ENCODE data around the gene RMND1. TPM values are rescaled to one million over a fixed set of nuclear protein-coding genes. Genes with fewer than 3 reads are reported as not detected.
"Not testable (repeated sequence)": the region's sequence is repeated elsewhere in the genome, so short reads cannot be mapped to it uniquely, and the experiment has no call there.

Gene RMND1
- total RNA-seq, 1 donor from 2014 or later, result 18.7 TPM

- DNase-seq (no peak), ATAC-seq (no peak)
- intact Hi-C loops (cut with micrococcal nuclease), result no loop called here
These were observed 9.7 kb upstream of the RMND1 start for GRCh38 chr6:151461673-151462072.

- ATAC-seq, DNase-seq: not testable (repeated sequence)
- intact Hi-C loops (cut with micrococcal nuclease), result loop anchor here (5.0 kb wide), 1 partner anchor 64 kb away; the partner anchor contains the start of gene ZBTB2
These were observed 3.9 kb upstream of the RMND1 start for GRCh38 chr6:151455751-151456398.

- intact Hi-C loops (cut with micrococcal nuclease), result no loop called here
- ATAC-seq, result peak; percentile 17
These were observed 963 bp upstream of the RMND1 start for GRCh38 chr6:151452750-151453427.

GRCh38 chr6:151451417-151451949 lies 443 bp downstream of the RMND1 start:
- no peak for DNase-seq
- intact Hi-C loops (cut with micrococcal nuclease), result no loop called here
- ATAC-seq, result no peak

More at GRCh38 chr6:151452750-151453427, 963 bp upstream of the RMND1 start:
- DNase-seq, result peak; percentile 43

- DNase-seq; intact Hi-C loops (cut with micrococcal nuclease); ATAC-seq: not testable (repeated sequence)
These were observed 998 bp downstream of the RMND1 start for GRCh38 chr6:151450928-151451327.

GRCh38 chr6:151448623-151449022 lies 3.3 kb downstream of the RMND1 start:
- intact Hi-C loops (cut with micrococcal nuclease), result no loop called here
- no peak for DNase-seq
- no peak for ATAC-seq

- intact Hi-C loops (cut with micrococcal nuclease), result no loop called here
- no peak for DNase-seq
- ATAC-seq, result no peak
These were observed 4.7 kb downstream of the RMND1 start for GRCh38 chr6:151447237-151447636.

- ATAC-seq, result peak; percentile 63
- intact Hi-C loops (cut with micrococcal nuclease), result no loop called here
- no peak for DNase-seq
These were observed 6.4 kb downstream of the RMND1 start for GRCh38 chr6:151445482-151445881.

- ATAC-seq, result no peak
- intact Hi-C loops (cut with micrococcal nuclease), result no loop called here
These were observed 7.9 kb downstream of the RMND1 start for GRCh38 chr6:151443911-151444621.

GRCh38 chr6:151443454-151443853 lies 8.5 kb downstream of the RMND1 start:
- ATAC-seq (no peak), DNase-seq (no peak)
- intact Hi-C loops (cut with micrococcal nuclease), result no loop called here

More at GRCh38 chr6:151443911-151444621, 7.9 kb downstream of the RMND1 start:
- DNase-seq, result no peak

GRCh38 chr6:151442371-151442770 lies 9.6 kb downstream of the RMND1 start:
- intact Hi-C loops (cut with micrococcal nuclease), result no loop called here
- no peak for DNase-seq
- no peak for ATAC-seq

- no peak for ATAC-seq
- intact Hi-C loops (cut with micrococcal nuclease), result no loop called here
- no peak for DNase-seq
These were observed 10.3 kb downstream of the RMND1 start for GRCh38 chr6:151441390-151442166.

GRCh38 chr6:151440930-151441329 lies 11.0 kb downstream of the RMND1 start:
- ATAC-seq, result no peak
- DNase-seq, result no peak
- intact Hi-C loops (cut with micrococcal nuclease), result no loop called here

- ATAC-seq (no peak), DNase-seq (no peak)
- intact Hi-C loops (cut with micrococcal nuclease), result no loop called here
These were observed 11.4 kb downstream of the RMND1 start for GRCh38 chr6:151440498-151440897.

GRCh38 chr6:151437401-151437800 lies 14.5 kb downstream of the RMND1 start:
- intact Hi-C loops (cut with micrococcal nuclease), result no loop called here
- DNase-seq (no peak), ATAC-seq (no peak)

GRCh38 chr6:151436802-151437201 lies 15.1 kb downstream of the RMND1 start:
- no peak for DNase-seq
- intact Hi-C loops (cut with micrococcal nuclease), result no loop called here
- no peak for ATAC-seq

- intact Hi-C loops (cut with micrococcal nuclease), result no loop called here
- DNase-seq (no peak), ATAC-seq (no peak)
These were observed 15.6 kb downstream of the RMND1 start for GRCh38 chr6:151436300-151436699.

- ATAC-seq (no peak), DNase-seq (no peak)
- intact Hi-C loops (cut with micrococcal nuclease), result no loop called here
These were observed 17.6 kb downstream of the RMND1 start for GRCh38 chr6:151434369-151434768.

GRCh38 chr6:151432651-151433050 lies 19.3 kb downstream of the RMND1 start:
- DNase-seq, result no peak
- intact Hi-C loops (cut with micrococcal nuclease), result no loop called here
- ATAC-seq, result no peak
